ENCODE measurements around the gene C2CD2L.
"Not testable (repeated sequence)": the region's sequence is repeated elsewhere in the genome, so short reads cannot be mapped to it uniquely, and the experiment has no call there.

C2CD2L gene

DNA sequence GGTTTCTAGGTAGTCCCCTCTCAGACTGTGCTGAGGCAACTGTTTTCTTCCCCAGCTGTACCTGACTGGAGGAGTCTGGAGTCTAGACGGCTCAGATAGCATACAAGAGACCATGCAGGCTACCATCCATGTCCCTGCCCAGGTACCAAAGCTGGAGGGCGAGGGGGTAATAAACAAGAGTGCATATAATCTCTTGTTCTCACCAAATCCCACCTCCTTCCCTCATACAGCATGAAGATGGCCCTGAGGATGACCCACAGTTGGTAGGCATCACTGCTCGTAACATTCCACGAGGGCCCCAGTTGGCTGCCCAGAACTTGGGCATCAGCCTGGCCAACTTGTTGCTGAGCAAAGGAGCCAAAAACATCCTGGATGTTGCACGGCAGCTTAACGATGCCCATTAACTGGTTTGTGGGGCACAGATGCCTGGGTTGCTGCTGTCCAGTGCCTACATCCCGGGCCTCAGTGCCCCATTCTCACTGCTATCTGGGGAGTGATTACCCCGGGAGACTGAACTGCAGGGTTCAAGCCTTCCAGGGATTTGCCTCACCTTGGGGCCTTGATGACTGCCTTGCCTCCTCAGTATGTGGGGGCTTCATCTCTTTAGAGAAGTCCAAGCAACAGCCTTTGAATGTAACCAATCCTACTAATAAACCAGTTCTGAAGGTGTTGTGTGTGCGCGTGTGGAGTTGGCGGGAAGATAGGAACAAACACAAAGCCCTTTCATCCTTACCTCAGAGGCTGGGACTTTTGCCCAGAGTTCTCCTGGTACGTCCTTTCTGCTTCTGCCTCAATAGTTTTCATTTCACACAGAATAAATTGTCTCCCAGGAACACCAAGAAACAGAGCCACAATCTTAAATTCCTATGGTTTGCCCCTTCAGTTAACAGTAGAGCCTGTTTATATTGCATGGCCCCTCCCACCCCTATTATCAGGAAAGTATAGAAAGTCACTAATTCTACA lies 14.0 kb upstream of the C2CD2L start:
- in situ Hi-C loops (cut with MboI; ENCODE audit: low sequenced_read_pairs), result no loop called here

GRCh38 chr11:119093942-119094815 lies 13.0 kb upstream of the C2CD2L start:
- in situ Hi-C loops (cut with MboI; ENCODE audit: low sequenced_read_pairs), result no loop called here

GRCh38 chr11:119094816-119095065 lies 12.4 kb upstream of the C2CD2L start:
- in situ Hi-C loops (cut with MboI; ENCODE audit: low sequenced_read_pairs), result no loop called here

GRCh38 chr11:119095066-119095880 lies 11.9 kb upstream of the C2CD2L start:
- in situ Hi-C loops (cut with MboI; ENCODE audit: low sequenced_read_pairs), result no loop called here

GRCh38 chr11:119099711-119100110 lies 7.4 kb upstream of the C2CD2L start:
- in situ Hi-C loops (cut with MboI; ENCODE audit: low sequenced_read_pairs), result no loop called here

GRCh38 chr11:119100246-119100970 lies 6.7 kb upstream of the C2CD2L start:
- in situ Hi-C loops (cut with MboI; ENCODE audit: low sequenced_read_pairs), result no loop called here

GRCh38 chr11:119100994-119101758 lies 6.0 kb upstream of the C2CD2L start:
- in situ Hi-C loops (cut with MboI; ENCODE audit: low sequenced_read_pairs), result no loop called here

GRCh38 chr11:119101759-119102423 lies 5.3 kb upstream of the C2CD2L start, which contains the start of gene DPAGT1:
Gene DPAGT1 (minus strand): TSS chr11:119101853. CDS start chr11:119101655, 198 bp downstream.
- in situ Hi-C loops (cut with MboI; ENCODE audit: low sequenced_read_pairs), result no loop called here

GRCh38 chr11:119103161-119103664 lies 3.9 kb upstream of the C2CD2L start:
- in situ Hi-C loops (cut with MboI; ENCODE audit: low sequenced_read_pairs), result not testable (repeated sequence)

- in situ Hi-C loops (cut with MboI; ENCODE audit: low sequenced_read_pairs), result no loop called here
These were observed 3.4 kb upstream of the C2CD2L start for GRCh38 chr11:119103793-119104192.

- in situ Hi-C loops (cut with MboI; ENCODE audit: low sequenced_read_pairs), result no loop called here
These were observed 498 bp downstream of the C2CD2L start for GRCh38 chr11:119107538-119108145.

DNA sequence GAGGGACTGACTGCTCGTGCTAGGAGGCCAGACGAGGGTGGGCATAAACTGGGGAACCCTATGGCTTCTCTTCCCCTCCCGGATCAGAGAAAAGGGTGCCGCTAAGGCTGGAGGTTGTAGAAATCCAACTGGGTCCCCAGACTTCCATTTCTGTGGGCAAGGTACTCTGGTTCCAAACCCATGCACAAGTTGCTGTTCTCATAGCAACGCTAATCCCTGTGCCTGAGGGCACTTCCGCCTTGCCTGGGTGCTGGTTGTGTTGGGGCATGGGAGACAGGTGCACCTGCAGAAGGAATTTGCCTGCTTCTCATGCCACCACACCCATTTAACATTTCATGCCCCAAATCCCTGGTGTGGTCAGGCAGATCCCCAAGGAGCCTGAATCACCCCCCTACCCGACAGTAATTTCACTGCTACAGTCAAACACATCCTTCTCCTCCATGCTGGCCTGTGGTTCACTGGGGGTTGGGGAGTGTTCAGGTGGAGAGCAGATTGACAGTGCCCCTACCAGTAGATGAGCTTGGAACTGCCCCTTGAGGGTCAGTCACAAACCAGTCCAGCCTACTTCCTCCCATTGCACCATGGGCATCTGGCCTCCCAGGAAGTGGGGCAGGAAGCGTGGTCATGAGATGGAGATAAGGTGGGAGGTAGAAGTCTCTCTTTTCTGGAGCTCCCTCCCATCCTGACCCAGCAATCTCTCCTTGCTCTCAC lies 1.2 kb downstream of the C2CD2L start:
- in situ Hi-C loops (cut with MboI; ENCODE audit: low sequenced_read_pairs), result no loop called here

DNA sequence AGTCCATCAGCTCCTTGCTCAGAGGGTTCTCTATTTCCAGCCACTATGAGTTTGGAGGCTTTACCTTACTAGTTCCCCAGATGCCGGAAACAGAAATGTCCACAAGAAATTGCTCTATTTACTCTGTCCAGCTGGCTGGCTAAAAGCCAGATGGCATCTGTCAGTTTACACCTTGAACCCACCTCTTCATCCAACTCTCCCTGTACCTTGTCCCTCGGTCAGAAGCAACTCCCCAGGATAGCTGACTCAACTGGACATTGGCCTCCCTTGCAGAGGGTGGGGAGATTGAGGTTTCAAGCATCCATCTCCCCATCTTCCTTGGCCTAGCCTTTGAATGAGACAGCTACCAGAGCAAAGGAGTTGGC lies 1.7 kb downstream of the C2CD2L start:
- in situ Hi-C loops (cut with MboI; ENCODE audit: low sequenced_read_pairs), result no loop called here

GRCh38 chr11:119109843-119110242 lies 2.7 kb downstream of the C2CD2L start:
- in situ Hi-C loops (cut with MboI; ENCODE audit: low sequenced_read_pairs), result no loop called here

GRCh38 chr11:119110439-119110838 lies 3.3 kb downstream of the C2CD2L start:
- in situ Hi-C loops (cut with MboI; ENCODE audit: low sequenced_read_pairs), result no loop called here

GRCh38 chr11:119111361-119111925 lies 4.3 kb downstream of the C2CD2L start:
- in situ Hi-C loops (cut with MboI; ENCODE audit: low sequenced_read_pairs), result no loop called here

GRCh38 chr11:119112314-119113020 lies 5.3 kb downstream of the C2CD2L start:
- in situ Hi-C loops (cut with MboI; ENCODE audit: low sequenced_read_pairs), result no loop called here
